Neuron (in vitro differentiated cells): ENCODE measurements around the gene STK32C.
"Not testable (repeated sequence)": the region's sequence is repeated elsewhere in the genome, so short reads cannot be mapped to it uniquely, and the experiment has no call there.

Source experiments
- H2AFZ ChIP-seq: one replicate; pipeline ENCODE4 v1.6.1; 2013; ENCODE audit warnings: low read depth, mild to moderate bottlenecking, inconsistent platforms, low read length, moderate library complexity
- H3K27me3 ChIP-seq: one replicate; pipeline ENCODE4 v1.6.1; 2013; ENCODE audit warnings: low read length; ENCODE audit not compliant: insufficient read depth
- H3K36me3 ChIP-seq: one replicate; pipeline ENCODE4 v1.6.1; 2013; ENCODE audit warnings: low read length; ENCODE audit not compliant: insufficient read depth
- H3K4me1 ChIP-seq: one replicate; pipeline ENCODE4 v1.6.1; 2013; ENCODE audit warnings: low read length; ENCODE audit not compliant: insufficient read depth
- H3K4me3 ChIP-seq: 2 replicates; pipeline ENCODE4 v1.5.1; 2013; ENCODE audit warnings: mild to moderate bottlenecking, low read length, moderate library complexity
- H3K9me3 ChIP-seq: one replicate; pipeline ENCODE4 v1.6.1; 2013; ENCODE audit warnings: low read length

The STK32C gene

GRCh38 chr10:132222726-132223125, 85.0 kb downstream of the STK32C start:
- no peaks in the 10 kb centered on the region for H3K36me3 ChIP-seq
- peaks cover 2% of the 10 kb centered on the region for H3K9me3 ChIP-seq
- H3K27me3 ChIP-seq, result no peaks in the 10 kb centered on the region
- no peak overlapping the region for H3K4me3 ChIP-seq
- H2AFZ ChIP-seq, result no peak overlapping the region
- no peaks in the 10 kb centered on the region for H3K4me1 ChIP-seq

- not testable (repeated sequence) for H3K9me3 ChIP-seq, H3K36me3 ChIP-seq, H3K4me3 ChIP-seq, H3K27me3 ChIP-seq, H2AFZ ChIP-seq, H3K4me1 ChIP-seq
These were observed 86.8 kb downstream of the STK32C start for GRCh38 chr10:132220996-132221395.

DNA sequence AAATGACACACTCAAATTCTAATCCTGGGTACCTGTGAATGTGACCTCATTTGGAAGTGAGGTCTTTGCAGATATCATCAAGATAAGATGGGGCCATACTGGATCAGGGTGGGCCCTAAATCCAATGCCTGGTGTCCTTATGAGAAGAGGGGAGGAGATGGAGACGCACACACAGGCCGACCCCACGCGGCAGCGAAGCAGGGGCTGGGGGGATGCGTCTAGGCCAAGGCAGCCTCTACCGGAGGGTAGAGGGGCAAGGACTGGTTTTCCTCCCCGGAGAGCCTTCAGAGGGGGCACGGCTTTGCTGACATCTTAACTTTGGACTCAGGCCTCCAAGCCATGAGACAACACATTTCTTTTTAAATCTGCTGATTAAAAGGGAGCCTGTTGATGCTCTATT, 87.7 kb downstream of the STK32C start:
- H3K9me3 ChIP-seq, result peaks cover 8% of the 10 kb centered on the region
- H3K4me1 ChIP-seq, result no peaks in the 10 kb centered on the region
- no peaks in the 10 kb centered on the region for H3K27me3 ChIP-seq
- no peaks in the 10 kb centered on the region for H3K36me3 ChIP-seq
- no peak overlapping the region for H2AFZ ChIP-seq
- H3K4me3 ChIP-seq, result no peak overlapping the region

DNA sequence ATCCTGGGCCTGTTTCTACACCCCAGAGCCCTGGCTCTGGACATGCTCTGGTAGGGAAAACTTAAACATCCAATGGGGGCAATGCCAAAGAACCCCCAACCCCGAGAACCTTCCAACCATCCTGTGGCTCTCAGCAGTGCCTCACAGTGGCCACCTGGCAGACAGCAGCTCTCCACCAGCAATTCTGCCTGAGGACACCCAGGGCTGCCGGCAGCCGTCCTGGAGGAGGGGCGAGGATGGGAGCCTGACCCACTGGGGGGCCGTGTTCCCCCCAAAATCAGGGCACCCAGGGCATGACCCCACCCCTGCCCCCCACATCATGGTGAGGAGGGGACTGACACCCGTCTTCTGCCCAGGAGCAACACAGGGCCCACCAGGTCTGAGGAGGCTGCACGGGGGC, 88.3 kb downstream of the STK32C start:
- no peaks in the 10 kb centered on the region for H3K4me1 ChIP-seq
- no peak overlapping the region for H2AFZ ChIP-seq
- H3K9me3 ChIP-seq, result peaks cover 8% of the 10 kb centered on the region
- H3K36me3 ChIP-seq, result no peaks in the 10 kb centered on the region
- H3K27me3 ChIP-seq, result no peaks in the 10 kb centered on the region
- H3K4me3 ChIP-seq, result no peak overlapping the region

DNA sequence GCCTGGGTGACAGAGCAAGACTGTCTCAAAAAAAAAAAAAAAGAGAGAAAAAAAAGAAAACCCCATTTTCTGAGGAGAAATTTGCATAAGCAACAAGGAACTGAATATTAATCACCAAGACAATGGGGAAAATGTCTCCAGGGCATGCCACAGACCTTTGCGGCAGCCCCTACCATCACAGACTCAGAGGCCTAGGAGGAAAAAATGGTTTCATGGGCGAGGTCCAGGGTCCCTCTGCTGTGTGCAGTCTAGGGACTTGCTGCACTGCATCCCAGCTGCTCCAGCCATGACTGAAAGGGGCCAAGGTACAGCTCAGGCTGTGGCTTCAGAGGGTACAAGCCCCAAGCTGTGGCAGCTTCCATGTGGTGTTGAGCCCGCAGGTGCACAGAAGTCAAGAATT, 91.3 kb downstream of the STK32C start:
- peaks cover 14% of the 10 kb centered on the region for H3K9me3 ChIP-seq
- H3K27me3 ChIP-seq, H3K36me3 ChIP-seq, H3K4me3 ChIP-seq, H2AFZ ChIP-seq, H3K4me1 ChIP-seq: not testable (repeated sequence)

GRCh38 chr10:132213917-132214316, 93.8 kb downstream of the STK32C start:
- Histone ChIP-seq H2AFZ (no peak overlapping the region), H3K27me3 (no peaks in the 10 kb centered on the region), H3K4me3 (no peak overlapping the region), H3K4me1 (no peaks in the 10 kb centered on the region), H3K36me3 (no peaks in the 10 kb centered on the region), H3K9me3 (peaks cover 20% of the 10 kb centered on the region)

- Histone ChIP-seq H2AFZ (no peak overlapping the region), H3K27me3 (no peaks in the 10 kb centered on the region), H3K4me1 (no peaks in the 10 kb centered on the region), H3K36me3 (no peaks in the 10 kb centered on the region), H3K9me3 (peaks cover 19% of the 10 kb centered on the region), H3K4me3 (no peak overlapping the region)
These were observed 94.9 kb downstream of the STK32C start for GRCh38 chr10:132212816-132213215.

GRCh38 chr10:132211246-132211645, 96.5 kb downstream of the STK32C start:
- Histone ChIP-seq H3K4me1 (no peaks in the 10 kb centered on the region), H3K4me3 (no peak overlapping the region), H2AFZ (no peak overlapping the region), H3K9me3 (peaks cover 12% of the 10 kb centered on the region), H3K27me3 (no peaks in the 10 kb centered on the region), H3K36me3 (no peaks in the 10 kb centered on the region)

DNA sequence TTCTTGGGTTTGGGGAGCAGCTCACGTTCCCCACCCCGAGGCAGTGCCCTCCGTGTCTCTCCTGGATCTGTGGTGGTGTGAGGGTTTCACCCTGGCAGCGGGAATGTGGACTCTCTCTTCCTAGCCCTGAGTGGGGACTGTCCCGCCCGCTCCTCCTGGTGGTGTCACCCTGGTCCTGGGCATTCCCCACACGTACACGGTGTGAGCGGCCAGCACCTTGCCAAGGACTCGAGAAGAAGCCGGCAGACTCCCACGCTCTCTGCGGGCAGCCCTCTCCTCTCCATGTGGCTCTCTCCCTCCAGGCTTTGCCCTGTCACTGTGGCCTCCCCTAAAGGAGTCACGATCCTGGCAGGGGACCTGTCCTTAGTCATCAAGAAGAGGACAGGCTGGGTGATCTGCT, 97.0 kb downstream of the STK32C start:
- H3K9me3 ChIP-seq, result peaks cover 12% of the 10 kb centered on the region
- H3K27me3 ChIP-seq, result no peaks in the 10 kb centered on the region
- H3K36me3 ChIP-seq, result no peaks in the 10 kb centered on the region
- no peaks in the 10 kb centered on the region for H3K4me1 ChIP-seq
- H3K4me3 ChIP-seq, result no peak overlapping the region
- H2AFZ ChIP-seq, result no peak overlapping the region

DNA sequence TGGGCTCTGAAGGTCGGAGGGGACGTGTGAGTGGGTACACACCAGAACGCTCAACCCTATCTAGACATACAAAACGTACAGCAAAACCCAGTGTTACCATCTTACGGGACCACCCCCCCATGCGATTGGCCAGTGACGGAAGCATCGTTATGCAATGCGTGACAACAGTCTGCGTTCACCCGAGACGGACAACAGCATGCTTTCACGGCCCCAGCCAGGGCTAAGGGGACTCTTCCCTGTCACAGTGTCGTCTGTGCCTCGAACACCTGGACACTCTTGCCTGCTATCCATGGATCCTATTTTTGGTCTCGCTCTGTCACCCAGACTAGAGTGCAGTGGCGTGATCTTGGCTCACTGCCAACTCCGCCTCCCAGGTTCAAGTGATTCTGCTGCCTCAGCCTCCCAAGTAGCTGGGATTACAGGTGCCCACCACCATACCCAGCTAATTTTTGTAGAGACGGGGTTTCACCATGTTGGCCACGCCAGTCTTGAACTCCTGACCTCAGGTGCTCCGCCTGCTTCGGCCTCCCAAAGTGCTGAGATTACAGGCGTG, 97.7 kb downstream of the STK32C start:
- Histone ChIP-seq H3K9me3 (peaks cover 12% of the 10 kb centered on the region), H3K27me3 (no peaks in the 10 kb centered on the region), H3K4me1 (no peaks in the 10 kb centered on the region), H3K4me3 (no peak overlapping the region), H3K36me3 (peaks cover 2% of the 10 kb centered on the region), H2AFZ (no peak overlapping the region)

- H2AFZ ChIP-seq, result no peak overlapping the region
These were observed 98.6 kb downstream of the STK32C start for GRCh38 chr10:132209130-132209529.

GRCh38 chr10:132208462-132209050, 99.2 kb downstream of the STK32C start:
- no peak overlapping the region for H2AFZ ChIP-seq
- peaks cover 17% of the 10 kb centered on the region for H3K36me3 ChIP-seq
- H3K27me3 ChIP-seq, result no peaks in the 10 kb centered on the region
- peaks cover 11% of the 10 kb centered on the region for H3K9me3 ChIP-seq
- no peaks in the 10 kb centered on the region for H3K4me1 ChIP-seq
- H3K4me3 ChIP-seq, result no peak overlapping the region

More at GRCh38 chr10:132209130-132209529, 98.6 kb downstream of the STK32C start:
- Histone ChIP-seq H3K4me3 (no peak overlapping the region), H3K36me3 (peaks cover 12% of the 10 kb centered on the region), H3K27me3 (no peaks in the 10 kb centered on the region), H3K9me3 (peaks cover 12% of the 10 kb centered on the region), H3K4me1 (no peaks in the 10 kb centered on the region)

GRCh38 chr10:132207536-132208461, 100.0 kb downstream of the STK32C start:
- no peak overlapping the region for H3K4me3 ChIP-seq
- H3K36me3 ChIP-seq, result peaks cover 25% of the 10 kb centered on the region
- H3K4me1 ChIP-seq, result no peaks in the 10 kb centered on the region
- H2AFZ ChIP-seq, result no peak overlapping the region
- H3K27me3 ChIP-seq, result no peaks in the 10 kb centered on the region
- peaks cover 9% of the 10 kb centered on the region for H3K9me3 ChIP-seq
